ENCODE results near the gene KLHL41. TPM values are rescaled to one million over a fixed set of nuclear protein-coding genes. Genes with fewer than 3 reads are reported as not detected.

Gene KLHL41
- total RNA-seq, 4 donors from 2014 or later = 0.90 to 2.3 (median 1.7) TPM

DNA sequence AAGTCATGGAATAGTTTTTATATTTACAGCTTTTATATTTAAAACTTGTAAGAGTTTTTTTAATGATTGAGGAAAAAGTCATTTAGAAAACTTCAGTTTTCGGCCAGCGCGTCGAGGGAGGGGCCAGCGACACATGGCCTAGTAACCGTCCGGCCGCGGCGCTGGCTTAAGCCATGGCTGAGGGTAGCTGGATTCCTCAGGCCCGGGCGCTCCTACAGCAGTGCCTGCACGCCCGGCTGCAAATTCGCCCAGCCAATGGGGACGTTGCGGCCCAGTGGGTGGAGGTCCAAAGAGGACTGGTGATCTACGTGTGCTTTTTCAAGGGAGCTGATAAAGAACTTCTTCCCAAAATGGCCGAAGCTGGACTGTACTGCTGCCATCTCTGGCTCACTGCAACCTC, 4.9 kb upstream of the KLHL41 start:
- Histone ChIP-seq H3K27ac (no peak overlapping the region), H3K9me3 (no peaks in the 10 kb centered on the region), H3K4me1 (peaks cover 0 to 6% (median 0%) of the 10 kb centered on the region in 4 donors), H3K36me3 (peaks cover 0 to 54% (median 0%) of the 10 kb centered on the region in 3 donors), H3K4me3 (no peak overlapping the region), H3K27me3 (no peaks in the 10 kb centered on the region)
- DNase-seq (ENCODE audit: low spot score in 2 of 2) = no peak
- TF ChIP-seq, protein P1, sequence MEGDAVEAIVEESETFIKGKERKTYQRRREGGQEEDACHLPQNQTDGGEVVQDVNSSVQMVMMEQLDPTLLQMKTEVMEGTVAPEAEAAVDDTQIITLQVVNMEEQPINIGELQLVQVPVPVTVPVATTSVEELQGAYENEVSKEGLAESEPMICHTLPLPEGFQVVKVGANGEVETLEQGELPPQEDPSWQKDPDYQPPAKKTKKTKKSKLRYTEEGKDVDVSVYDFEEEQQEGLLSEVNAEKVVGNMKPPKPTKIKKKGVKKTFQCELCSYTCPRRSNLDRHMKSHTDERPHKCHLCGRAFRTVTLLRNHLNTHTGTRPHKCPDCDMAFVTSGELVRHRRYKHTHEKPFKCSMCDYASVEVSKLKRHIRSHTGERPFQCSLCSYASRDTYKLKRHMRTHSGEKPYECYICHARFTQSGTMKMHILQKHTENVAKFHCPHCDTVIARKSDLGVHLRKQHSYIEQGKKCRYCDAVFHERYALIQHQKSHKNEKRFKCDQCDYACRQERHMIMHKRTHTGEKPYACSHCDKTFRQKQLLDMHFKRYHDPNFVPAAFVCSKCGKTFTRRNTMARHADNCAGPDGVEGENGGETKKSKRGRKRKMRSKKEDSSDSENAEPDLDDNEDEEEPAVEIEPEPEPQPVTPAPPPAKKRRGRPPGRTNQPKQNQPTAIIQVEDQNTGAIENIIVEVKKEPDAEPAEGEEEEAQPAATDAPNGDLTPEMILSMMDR (IDR thresholded peaks at IDR 0.05) = no peak
- TF ChIP-seq POLR2A (IDR thresholded peaks at IDR 0.05) (no peak), EP300 (IDR thresholded peaks at IDR 0.05) (no peak)
- 93 to 97% methylated on average over 18 to 19 of the region's 19 CpGs for WGBS, 2 donors

DNA sequence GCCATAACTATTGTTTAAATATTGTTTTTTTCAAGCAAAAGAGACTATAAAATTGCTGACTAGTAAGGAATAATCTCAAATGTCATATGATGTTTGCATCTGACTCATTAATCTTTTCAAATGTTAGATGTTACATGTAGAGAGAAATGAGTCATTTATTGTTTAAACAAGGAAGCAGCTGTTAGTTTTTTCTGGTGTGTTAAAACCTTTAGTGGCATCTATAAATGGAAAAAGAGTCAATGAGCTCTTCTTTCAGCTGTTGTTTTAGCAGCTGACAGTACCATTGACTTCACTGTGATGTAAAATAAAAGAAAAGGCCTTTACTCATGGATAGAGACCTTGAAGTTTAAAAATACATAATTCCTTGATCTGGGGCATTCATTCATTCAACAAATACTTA, 1.8 kb upstream of the KLHL41 start:
- no peak overlapping the region for H3K27ac ChIP-seq

DNA sequence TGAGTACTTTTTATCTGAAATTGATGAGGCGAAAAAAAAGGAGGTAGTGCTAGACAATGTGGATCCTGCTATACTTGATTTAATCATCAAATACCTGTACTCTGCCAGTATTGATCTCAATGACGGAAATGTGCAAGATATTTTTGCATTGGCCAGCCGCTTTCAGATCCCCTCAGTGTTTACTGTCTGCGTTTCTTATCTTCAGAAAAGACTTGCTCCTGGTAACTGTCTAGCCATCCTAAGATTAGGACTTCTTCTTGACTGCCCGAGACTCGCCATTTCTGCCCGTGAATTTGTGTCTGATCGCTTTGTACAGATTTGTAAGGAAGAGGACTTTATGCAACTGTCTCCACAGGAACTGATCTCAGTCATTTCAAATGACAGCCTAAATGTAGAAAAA, 453 bp downstream of the KLHL41 start:
- WGBS, 2 donors = 95 to 99% methylated on average over 8 of the region's 8 CpGs

More for the DNA sequence above, 1.8 kb upstream of the KLHL41 start:
- Histone ChIP-seq H3K4me1 (peaks cover 0 to 7% (median 0%) of the 10 kb centered on the region in 4 donors), H3K36me3 (peaks cover 0 to 29% (median 0%) of the 10 kb centered on the region in 3 donors), H3K27me3 (no peaks in the 10 kb centered on the region), H3K4me3 (no peak overlapping the region), H3K9me3 (no peaks in the 10 kb centered on the region)
- DNase-seq (ENCODE audit: low spot score in 2 of 2) = no peak
- TF ChIP-seq, protein P1 (IDR thresholded peaks at IDR 0.05) = no peak
- TF ChIP-seq POLR2A (IDR thresholded peaks at IDR 0.05) (no peak), EP300 (IDR thresholded peaks at IDR 0.05) (no peak)

DNA sequence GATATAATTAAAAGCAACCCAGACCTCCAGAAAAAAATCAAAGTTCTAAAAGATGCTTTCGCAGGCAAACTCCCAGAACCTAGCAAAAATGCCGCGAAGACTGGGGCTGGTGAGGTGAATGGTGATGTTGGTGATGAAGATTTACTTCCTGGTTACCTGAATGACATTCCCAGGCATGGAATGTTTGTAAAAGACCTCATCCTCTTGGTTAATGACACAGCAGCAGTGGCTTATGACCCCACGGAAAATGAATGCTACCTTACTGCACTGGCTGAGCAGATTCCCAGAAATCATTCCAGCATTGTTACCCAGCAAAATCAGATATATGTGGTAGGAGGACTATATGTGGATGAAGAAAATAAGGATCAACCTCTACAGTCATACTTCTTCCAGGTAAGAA, 994 bp downstream of the KLHL41 start:
- peaks cover 0 to 10% (median 0%) of the 10 kb centered on the region in 4 donors for H3K4me1 ChIP-seq
- H3K9me3 ChIP-seq = no peaks in the 10 kb centered on the region
- 93 to 95% methylated on average over 4 of the region's 4 CpGs for WGBS, 2 donors
- TF ChIP-seq POLR2A (IDR thresholded peaks at IDR 0.05) (no peak), EP300 (IDR thresholded peaks at IDR 0.05) (no peak)
- TF ChIP-seq, protein P1 (IDR thresholded peaks at IDR 0.05) = no peak
- H3K27me3 ChIP-seq = no peaks in the 10 kb centered on the region
- H3K27ac ChIP-seq = no peak overlapping the region
- peaks cover 0 to 10% (median 0%) of the 10 kb centered on the region in 3 donors for H3K36me3 ChIP-seq
- no peak overlapping the region for H3K4me3 ChIP-seq
- no peak for DNase-seq (ENCODE audit: low spot score in 2 of 2)

More for the DNA sequence above, 453 bp downstream of the KLHL41 start:
- no peak for TF ChIP-seq POLR2A (IDR thresholded peaks at IDR 0.05)
- TF ChIP-seq EP300 (IDR thresholded peaks at IDR 0.05) = no peak
- TF ChIP-seq, protein P1 (IDR thresholded peaks at IDR 0.05) = no peak
- Histone ChIP-seq H3K9me3 (no peaks in the 10 kb centered on the region), H3K4me3 (no peak overlapping the region), H3K27ac (peak overlapping the region in 1 of 4 donors; percentile 13), H3K4me1 (peaks cover 0 to 10% (median 0%) of the 10 kb centered on the region in 4 donors), H3K36me3 (peaks cover 0 to 11% (median 0%) of the 10 kb centered on the region in 3 donors), H3K27me3 (no peaks in the 10 kb centered on the region)
- DNase-seq (ENCODE audit: low spot score in 2 of 2) = no peak

DNA sequence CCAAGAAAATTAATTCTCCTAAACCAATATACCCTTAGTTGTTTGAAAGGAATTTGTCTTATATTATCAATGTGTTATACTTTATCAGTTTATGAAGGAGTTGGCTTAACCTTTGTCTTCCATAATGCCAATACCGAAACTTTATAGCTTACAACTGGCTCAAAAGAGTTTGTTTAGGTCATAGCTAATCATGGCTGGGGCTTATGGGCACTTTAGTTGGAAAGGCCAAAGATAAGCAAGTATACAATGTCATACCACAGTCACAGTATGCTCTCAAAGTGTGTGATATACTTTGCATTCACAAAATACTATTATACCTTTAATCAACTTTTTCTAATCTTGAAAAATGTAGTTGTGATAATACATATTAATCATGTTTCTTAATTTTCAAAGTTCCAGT, 2.3 kb downstream of the KLHL41 start:
- no peaks in the 10 kb centered on the region for H3K27me3 ChIP-seq
- 84% methylated on average over 1 of the region's 1 CpG for WGBS, 2 donors
- no peak for TF ChIP-seq POLR2A (IDR thresholded peaks at IDR 0.05)
- no peak for TF ChIP-seq EP300 (IDR thresholded peaks at IDR 0.05)
- TF ChIP-seq, protein P1 (IDR thresholded peaks at IDR 0.05) = no peak
- H3K4me3 ChIP-seq = no peak overlapping the region
- no peak for DNase-seq (ENCODE audit: low spot score in 2 of 2)
- H3K9me3 ChIP-seq = no peaks in the 10 kb centered on the region
- peaks cover 0 to 4% (median 0%) of the 10 kb centered on the region in 3 donors for H3K36me3 ChIP-seq
- H3K4me1 ChIP-seq = peaks cover 0 to 10% (median 0%) of the 10 kb centered on the region in 4 donors
- H3K27ac ChIP-seq = no peak overlapping the region
